ENCODE measurements around the gene PTPRG.
"Not testable (repeated sequence)": the region's sequence is repeated elsewhere in the genome, so short reads cannot be mapped to it uniquely, and the experiment has no call there.

Gene PTPRG

DNA sequence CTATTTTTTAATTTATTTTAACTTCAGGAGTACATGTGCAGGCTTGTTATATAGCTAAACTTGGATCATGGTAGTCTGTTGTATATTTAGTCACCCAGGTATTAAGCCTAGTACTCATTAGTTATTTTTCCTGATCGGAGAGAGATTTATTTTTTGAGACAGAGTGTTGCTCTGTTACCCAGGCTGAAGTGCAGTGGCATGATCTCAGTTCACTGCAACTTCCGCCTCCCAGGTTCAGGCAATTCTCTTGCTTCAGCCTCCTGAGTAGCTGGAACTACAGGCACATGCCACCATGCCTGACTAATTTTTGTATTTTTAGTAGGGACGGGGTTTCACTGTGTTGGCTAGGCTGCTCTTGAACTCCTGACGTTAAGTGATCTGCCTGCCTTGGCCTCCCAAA lies 477.4 kb downstream of the PTPRG start:
- DNase-seq: not testable (repeated sequence)

DNA sequence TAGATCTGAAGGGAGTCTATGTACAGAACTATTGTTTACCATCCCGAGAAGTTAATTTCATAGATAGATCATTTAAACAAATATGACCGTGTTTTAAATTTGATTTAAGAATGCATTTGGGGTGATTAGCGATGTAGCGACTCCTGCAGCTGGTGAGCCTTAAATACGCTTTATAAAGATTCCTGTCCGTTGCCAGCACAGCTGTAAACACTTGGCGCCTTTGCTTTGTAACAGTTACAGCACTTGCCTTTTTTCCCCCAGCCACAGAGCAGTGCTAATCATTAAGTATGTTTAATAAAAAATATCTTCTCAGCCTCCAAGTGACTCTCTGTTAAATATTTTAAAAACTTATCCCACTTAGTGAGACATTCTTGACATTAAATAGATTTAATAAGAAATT lies 478.2 kb downstream of the PTPRG start:
- no peak for DNase-seq

DNA sequence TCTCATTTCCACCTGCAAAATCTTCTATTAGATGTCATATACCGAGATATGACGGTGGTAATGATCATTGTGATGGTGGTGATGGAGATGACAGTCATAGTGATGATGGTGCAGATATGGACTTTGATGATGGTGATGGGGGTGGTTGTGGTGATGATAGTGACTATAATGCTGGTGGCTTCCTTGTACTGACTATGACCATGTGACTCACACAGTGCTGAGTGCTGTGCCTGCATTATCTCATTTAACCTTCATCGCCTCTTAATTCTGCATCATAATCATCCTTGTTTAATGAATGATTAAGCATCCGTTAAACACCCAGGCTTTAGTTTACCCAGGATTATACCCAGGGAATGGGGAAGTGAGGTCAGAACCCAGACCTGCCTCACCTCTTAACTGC lies 480.3 kb downstream of the PTPRG start:
- no peak for DNase-seq

- DNase-seq: no peak
Measured at GRCh38 chr3:62044874-62045411, 483.6 kb downstream of the PTPRG start.

DNA sequence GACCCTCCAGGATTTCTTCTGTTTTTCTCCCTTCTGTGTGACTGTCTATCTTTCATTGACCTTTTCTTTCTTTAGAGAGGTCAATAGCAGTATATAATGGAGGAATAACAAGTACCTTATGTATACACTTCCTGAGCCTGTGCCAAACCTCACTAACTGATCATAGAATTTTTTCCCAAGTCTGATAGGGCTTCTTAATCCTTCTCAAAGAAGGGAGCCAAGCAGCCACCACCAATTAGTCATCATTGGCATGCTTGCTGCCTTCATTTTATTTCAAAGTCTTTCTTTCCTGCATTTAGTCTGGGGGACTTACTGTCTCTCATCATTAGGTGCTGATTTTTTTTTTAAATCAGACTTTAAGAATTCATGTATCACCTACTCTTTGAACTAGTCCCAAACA lies 485.0 kb downstream of the PTPRG start:
- no peak for DNase-seq

DNA sequence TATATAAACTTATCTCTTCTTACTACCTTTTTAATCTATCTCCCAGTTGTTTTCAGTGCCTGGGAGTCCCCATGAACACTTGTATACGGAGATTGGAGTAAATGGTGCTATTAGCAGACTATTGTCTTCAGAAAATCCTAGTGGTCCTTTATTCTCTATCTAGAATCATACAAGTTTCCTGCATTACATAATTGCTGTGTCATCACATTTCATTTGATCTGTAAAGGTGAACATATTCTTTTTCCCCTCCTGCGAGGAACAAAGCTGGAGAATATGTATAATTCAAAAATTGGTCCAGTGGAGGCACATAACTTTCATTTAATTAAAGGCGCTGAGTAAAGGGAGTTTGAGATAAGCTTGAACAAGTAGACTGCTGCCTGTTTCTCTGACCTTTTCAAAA lies 487.2 kb downstream of the PTPRG start:
- no peak for DNase-seq

DNA sequence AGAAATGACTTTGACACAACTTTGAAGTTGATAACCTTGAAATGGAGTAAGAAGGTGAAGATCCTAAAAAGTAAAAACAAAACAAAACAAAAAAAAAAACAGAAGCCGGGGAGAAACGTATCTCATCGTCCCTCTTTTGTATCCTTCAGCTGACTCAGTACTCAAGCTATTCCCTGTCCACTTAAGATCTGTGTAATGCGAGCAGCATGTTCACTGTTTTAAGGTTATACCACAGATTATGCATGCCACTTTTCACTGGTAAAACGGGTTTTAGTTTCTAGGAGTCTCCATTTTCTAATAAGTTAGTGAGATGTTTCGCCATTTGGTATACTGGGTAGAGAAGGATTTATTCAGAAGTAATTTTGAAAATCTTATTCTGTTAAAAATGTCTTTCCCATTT lies 487.7 kb downstream of the PTPRG start:
- no peak for DNase-seq

GRCh38 chr3:62051506-62051905 lies 490.1 kb downstream of the PTPRG start:
- DNase-seq: no peak

GRCh38 chr3:62052331-62052730 lies 491.0 kb downstream of the PTPRG start:
- no peak for DNase-seq

GRCh38 chr3:62056658-62057057 lies 495.3 kb downstream of the PTPRG start:
- no peak for DNase-seq

GRCh38 chr3:62057339-62058047 lies 496.1 kb downstream of the PTPRG start:
- no peak for DNase-seq

DNA sequence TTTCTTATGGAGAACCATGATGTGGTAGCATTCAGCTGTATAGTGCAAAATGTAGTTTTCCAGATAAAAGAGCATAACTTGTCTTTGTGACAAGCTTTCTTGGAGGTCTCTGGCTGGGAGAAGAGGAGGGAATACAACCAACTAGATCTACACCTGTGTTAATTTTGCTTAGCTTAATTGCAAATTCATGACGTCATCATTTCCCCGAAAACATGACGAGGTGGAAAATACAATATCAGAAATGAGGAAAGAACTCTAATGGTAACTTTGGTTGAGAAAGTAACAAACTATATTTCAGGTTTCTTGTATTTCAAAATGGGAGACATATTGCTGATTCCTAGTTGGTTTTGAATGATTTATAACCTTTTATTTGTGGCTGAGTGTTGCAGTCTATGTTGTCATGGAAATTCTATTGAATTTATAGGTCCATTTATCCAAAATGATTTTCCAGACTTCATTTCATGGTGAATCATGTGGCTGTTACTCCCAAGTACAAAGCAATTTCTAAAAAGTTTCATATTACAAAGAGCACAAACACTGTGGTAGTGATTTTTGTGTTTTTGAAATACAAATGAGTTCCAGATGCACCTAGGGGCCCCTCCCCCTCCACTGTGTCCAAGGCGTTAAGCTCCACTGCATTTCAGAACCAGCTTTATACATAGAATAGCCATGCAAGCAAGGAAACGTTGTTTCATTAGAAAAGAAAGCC lies 504.8 kb downstream of the PTPRG start:
- no peak for DNase-seq

GRCh38 chr3:62068337-62068736 lies 507.0 kb downstream of the PTPRG start:
- DNase-seq: no peak

DNA sequence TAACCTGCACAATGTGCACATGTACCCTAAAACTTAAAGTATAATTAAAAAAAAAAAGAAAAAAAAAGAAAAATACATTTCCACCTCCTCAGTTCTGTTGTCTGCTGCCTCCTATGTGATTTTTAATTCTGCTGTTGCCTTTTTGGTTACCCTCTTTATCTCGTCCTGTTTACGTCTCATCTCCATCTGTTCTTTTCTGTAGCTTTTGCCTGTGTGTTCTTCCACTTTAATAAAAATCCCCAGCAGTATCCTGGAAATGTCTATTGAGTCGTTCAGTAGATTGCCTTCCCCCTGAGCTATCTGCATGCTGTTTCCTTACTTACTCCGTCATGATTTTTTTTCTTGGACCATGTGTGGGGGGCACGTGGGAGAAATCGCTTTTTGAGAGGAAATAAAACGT lies 509.5 kb downstream of the PTPRG start:
- DNase-seq: no peak

DNA sequence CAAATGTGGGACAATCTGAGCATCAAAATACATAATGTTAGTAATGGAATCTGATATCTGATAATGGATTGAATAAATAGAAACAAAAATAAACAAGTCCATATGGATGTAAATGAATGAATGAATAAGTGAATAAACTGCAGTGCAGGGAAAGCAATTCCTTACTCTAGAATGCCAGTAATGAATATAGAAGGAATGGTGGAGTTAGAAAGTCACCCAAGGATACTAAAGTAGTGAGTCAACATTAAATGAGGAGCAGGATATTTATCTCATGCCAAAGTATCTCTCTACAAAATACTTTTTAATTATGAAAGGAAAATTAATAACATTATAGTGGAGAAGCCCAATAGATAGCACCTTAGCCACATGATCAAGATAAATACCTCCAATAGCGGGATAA lies 511.7 kb downstream of the PTPRG start:
- no peak for DNase-seq

DNA sequence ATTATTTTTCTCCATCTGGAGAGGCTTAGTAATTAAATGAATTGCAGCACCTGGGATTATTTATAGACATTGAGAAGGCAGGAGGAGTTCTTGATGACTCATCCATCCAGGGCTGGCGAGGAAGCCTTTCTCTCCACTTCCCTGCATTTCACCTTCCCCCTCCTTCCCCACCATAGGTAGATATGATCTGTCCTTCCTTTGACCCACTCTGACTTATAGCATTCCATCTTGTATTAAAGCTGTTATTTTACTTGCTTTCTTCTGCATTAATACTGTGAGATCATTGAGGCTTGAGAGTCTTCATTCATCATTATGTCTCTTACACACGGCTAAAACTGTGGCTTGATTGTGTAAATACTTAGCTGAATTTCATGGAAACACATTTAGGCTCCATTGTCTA lies 523.2 kb downstream of the PTPRG start:
- DNase-seq: no peak

- DNase-seq: no peak
Measured at GRCh38 chr3:62088472-62089104, 527.2 kb downstream of the PTPRG start.

DNA sequence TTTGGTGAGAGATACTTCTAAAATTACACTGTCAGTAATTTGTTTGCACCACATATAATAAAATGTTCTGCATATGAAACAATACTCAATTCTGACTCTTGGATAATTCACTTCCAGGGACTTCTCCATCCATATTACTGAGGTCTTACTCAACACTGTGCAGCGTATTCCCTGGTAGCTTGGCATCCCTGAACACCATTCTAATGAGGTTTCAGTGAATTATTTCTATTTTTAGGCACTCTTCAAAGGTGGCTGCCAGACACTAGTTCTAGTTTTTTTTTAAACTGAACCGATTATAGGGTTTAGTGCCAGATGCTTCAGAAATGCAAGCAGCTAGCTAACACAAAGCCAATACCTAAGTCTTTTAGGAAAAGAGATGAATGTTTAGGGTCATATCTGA lies 528.7 kb downstream of the PTPRG start:
- DNase-seq: no peak

DNA sequence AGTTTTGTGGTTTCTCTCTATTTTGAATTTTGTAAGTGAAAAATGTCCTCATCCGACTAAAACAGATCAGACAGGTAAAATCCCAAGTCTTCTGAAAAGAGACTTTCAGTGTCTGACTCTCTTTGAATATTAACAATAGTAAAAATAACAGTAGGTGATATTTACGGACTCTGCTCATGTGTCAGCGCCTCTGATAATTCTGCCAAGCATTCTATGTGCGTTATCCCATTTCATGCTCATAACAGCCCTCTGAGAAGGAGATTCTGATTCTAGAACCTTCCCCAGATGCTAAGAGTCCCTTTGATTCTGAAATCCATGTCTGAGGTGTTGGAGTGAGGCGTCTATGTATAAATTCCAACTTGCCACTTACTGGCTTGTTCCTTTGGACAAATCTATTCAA lies 529.1 kb downstream of the PTPRG start:
- DNase-seq: no peak

DNA sequence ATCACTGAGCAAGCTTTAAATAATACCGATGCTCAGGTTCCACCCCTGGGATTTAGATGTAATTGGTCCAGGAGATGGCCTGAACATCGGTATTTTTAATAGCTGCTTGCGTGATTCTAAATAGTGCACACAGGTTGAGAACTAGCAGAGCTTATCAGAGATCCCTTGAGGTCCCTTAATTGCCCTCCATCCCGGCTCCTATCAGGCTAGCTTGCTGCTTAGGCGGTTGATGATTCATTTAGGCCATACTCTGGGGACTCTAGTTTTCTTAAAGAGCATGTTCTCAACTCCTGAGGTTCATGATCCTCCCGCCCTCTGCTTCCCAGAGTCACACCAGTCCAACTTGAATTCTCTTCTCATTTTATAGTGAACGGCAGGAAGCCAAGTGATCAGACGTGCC lies 531.7 kb downstream of the PTPRG start:
- no peak for DNase-seq

DNA sequence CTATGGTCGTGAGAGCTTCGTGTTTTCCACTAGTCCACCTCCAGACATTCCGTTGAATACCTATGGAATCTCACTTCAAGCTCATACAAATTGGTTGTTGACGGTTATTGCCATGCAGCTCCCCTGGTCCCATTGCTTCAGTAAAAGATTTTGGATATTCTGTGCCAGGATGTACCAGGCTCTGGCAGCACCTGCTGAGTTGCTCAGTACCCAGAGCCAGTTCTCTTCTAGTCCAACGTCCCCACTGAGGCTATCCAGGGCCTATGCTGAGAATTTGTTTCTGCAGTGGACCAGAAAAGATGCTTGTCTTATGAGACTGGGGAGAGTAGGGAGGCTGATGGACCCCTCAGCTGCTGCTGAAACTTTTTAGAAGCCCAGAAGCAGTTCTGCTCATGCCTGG lies 533.1 kb downstream of the PTPRG start:
- no peak for DNase-seq

- no peak for DNase-seq
Measured at GRCh38 chr3:62095080-62095479, 533.7 kb downstream of the PTPRG start.

DNA sequence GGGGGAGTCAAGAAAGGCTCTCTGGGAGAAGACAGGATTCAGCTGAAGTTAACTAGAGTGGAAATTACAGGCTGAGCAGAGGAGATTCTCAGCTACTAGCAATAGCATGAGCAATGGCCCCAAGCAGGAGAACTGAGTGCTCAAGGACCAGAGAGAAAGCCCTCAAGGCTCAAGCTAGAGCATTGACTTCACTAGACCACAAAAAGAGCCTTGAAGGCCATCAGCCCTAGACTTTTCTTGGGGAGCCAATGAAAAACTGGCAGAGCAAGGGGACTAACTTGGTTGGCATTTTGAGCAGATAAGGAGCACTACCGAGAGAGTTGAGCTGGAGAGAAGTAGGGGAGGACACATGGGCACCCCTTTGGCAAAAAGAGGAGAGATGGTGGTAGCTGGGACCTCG lies 534.4 kb downstream of the PTPRG start:
- DNase-seq: no peak

DNA sequence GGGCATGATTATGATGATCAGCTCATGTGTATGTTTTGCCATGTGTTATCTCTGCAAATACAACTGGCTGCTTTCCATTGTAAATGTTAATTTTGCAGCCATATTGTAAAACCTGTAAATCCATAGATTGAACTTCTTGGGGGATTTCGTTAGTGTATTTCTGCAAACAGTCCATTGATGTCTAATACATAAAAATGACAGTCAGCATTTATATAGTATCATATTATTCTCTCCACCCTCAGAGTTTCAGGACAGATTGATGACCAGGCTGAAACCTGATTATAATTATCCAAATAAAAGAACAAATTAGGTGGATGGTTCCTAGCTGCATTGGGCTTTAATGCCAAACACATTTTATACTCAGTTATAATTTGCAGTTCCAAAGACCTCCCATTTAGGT lies 535.1 kb downstream of the PTPRG start:
- DNase-seq: no peak

All from CD4-positive, alpha-beta T cell treated with Interleukin-4 for 4 hours (primary cell).